ENCODE measurements around the gene MYO7B. TPM values are rescaled to one million over a fixed set of nuclear protein-coding genes. Genes with fewer than 3 reads are reported as not detected.

Gene MYO7B
- total RNA-seq, 1 experiment from 2014 or later, result 28.0 TPM

GRCh38 chr2:127566576-127566975 lies 31.1 kb downstream of the MYO7B start:
- Histone ChIP-seq H3K4me1 (ENCODE audit: insufficient read depth, low read length) (peaks cover 12% of the 10 kb centered on the region), H3K27me3 (ENCODE audit: low read length) (no peaks in the 10 kb centered on the region), H4K20me1 (ENCODE audit: low read length) (no peaks in the 10 kb centered on the region), H3K9me2 (replicated peaks; ENCODE audit: low read length) (no peaks in the 10 kb centered on the region), H3K4me3 (ENCODE audit: low read length) (no peak overlapping the region), H3F3A (ENCODE audit: low read length, unreplicated experiment) (no peaks in the 10 kb centered on the region), H3K79me2 (ENCODE audit: low read length) (no peaks in the 10 kb centered on the region), H3K27ac (ENCODE audit: low read length) (no peak overlapping the region), H3K9me3 (ENCODE audit: low read length) (no peaks in the 10 kb centered on the region), H3K4me2 (ENCODE audit: low read length) (no peak overlapping the region), H3K9ac (ENCODE audit: low read length) (no peak overlapping the region), H2AFZ (ENCODE audit: low read length) (no peak overlapping the region), H3K36me3 (ENCODE audit: low read depth, low read length) (no peaks in the 10 kb centered on the region)
- intact Hi-C loops (cut with micrococcal nuclease), result no loop called here
- BruUV-seq (replicated peaks), result no TSS peak
- ChIA-PET POLR2A (ENCODE audit: unreplicated experiment) (no interaction called here), CTCF (no interaction called here)
- no peak for DNase-seq
- no peak for TF ChIP-seq EZH2phosphoT487 (IDR thresholded peaks at IDR 0.05; ENCODE audit: borderline replicate concordance, low read length)
- ATAC-seq, result no peak

GRCh38 chr2:127567351-127567854 lies 31.9 kb downstream of the MYO7B start:
- H3K9ac ChIP-seq (ENCODE audit: low read length), result no peak overlapping the region
- ATAC-seq, result no peak
- H3K36me3 ChIP-seq (ENCODE audit: low read depth, low read length), result no peaks in the 10 kb centered on the region
- ChIA-PET POLR2A (ENCODE audit: unreplicated experiment) (no interaction called here), CTCF (no interaction called here)
- H2AFZ ChIP-seq (ENCODE audit: low read length), result no peak overlapping the region
- H3K9me3 ChIP-seq (ENCODE audit: low read length), result no peaks in the 10 kb centered on the region
- no peak overlapping the region for H3K4me3 ChIP-seq (ENCODE audit: low read length)
- H3K79me2 ChIP-seq (ENCODE audit: low read length), result no peaks in the 10 kb centered on the region
- H3K27me3 ChIP-seq (ENCODE audit: low read length), result no peaks in the 10 kb centered on the region
- no peak overlapping the region for H3K27ac ChIP-seq (ENCODE audit: low read length)
- H3K4me2 ChIP-seq (ENCODE audit: low read length), result no peak overlapping the region
- no peaks in the 10 kb centered on the region for H3K9me2 ChIP-seq (replicated peaks; ENCODE audit: low read length)
- no peaks in the 10 kb centered on the region for H3F3A ChIP-seq (ENCODE audit: low read length, unreplicated experiment)
- peaks cover 12% of the 10 kb centered on the region for H3K4me1 ChIP-seq (ENCODE audit: insufficient read depth, low read length)
- no peak for TF ChIP-seq EZH2phosphoT487 (IDR thresholded peaks at IDR 0.05; ENCODE audit: borderline replicate concordance, low read length)
- TF ChIP-seq CTCF (conservative IDR thresholded peaks at IDR 0.05; ENCODE audit: low read depth, low read length), result no peak
- TF ChIP-seq EZH2 (IDR thresholded peaks at IDR 0.05; ENCODE audit: low read length, unreplicated experiment), result no peak
- no peak for DNase-seq
- no peaks in the 10 kb centered on the region for H4K20me1 ChIP-seq (ENCODE audit: low read length)
- intact Hi-C loops (cut with micrococcal nuclease), result no loop called here
- BruUV-seq (replicated peaks), result no TSS peak

DNA sequence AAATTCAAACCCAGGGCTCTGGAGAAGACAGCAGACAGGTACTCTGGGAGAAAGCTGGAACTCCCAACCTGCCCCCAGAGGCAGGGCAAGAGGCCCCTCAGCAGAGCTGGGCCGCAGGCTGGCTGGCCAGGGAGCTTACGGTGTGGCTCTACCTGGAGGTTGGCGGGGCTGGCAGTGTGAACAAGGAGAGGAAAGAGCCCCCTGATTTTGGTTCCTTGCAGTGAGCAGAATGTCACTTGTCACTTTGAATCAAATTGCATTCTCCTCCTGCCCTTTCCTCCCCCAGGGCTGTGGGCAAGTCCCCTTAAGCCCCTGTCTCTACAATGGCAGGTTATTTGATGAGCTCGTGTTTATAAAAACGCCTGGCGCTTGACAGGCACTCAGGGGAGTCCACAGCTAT lies 32.6 kb downstream of the MYO7B start:
- no peaks in the 10 kb centered on the region for H3K9me2 ChIP-seq (replicated peaks; ENCODE audit: low read length)
- H3K36me3 ChIP-seq (ENCODE audit: low read depth, low read length), result no peaks in the 10 kb centered on the region
- H3K79me2 ChIP-seq (ENCODE audit: low read length), result no peaks in the 10 kb centered on the region
- CTCF ChIA-PET, result no interaction called here
- no TSS peak for BruUV-seq (replicated peaks)
- H3K27ac ChIP-seq (ENCODE audit: low read length), result no peak overlapping the region
- H3K9me3 ChIP-seq (ENCODE audit: low read length), result no peaks in the 10 kb centered on the region
- ATAC-seq (no peak), DNase-seq (no peak)
- POLR2A ChIA-PET (ENCODE audit: unreplicated experiment), result no interaction called here
- H4K20me1 ChIP-seq (ENCODE audit: low read length), result no peaks in the 10 kb centered on the region
- H3F3A ChIP-seq (ENCODE audit: low read length, unreplicated experiment), result no peaks in the 10 kb centered on the region
- TF ChIP-seq CTCF (conservative IDR thresholded peaks at IDR 0.05; ENCODE audit: low read depth, low read length) (no peak), EZH2 (IDR thresholded peaks at IDR 0.05; ENCODE audit: low read length, unreplicated experiment) (no peak), EZH2phosphoT487 (IDR thresholded peaks at IDR 0.05; ENCODE audit: borderline replicate concordance, low read length) (no peak)
- H3K27me3 ChIP-seq (ENCODE audit: low read length), result no peaks in the 10 kb centered on the region
- H3K4me2 ChIP-seq (ENCODE audit: low read length), result no peak overlapping the region
- peaks cover 12% of the 10 kb centered on the region for H3K4me1 ChIP-seq (ENCODE audit: insufficient read depth, low read length)
- no peak overlapping the region for H3K9ac ChIP-seq (ENCODE audit: low read length)
- H3K4me3 ChIP-seq (ENCODE audit: low read length), result no peak overlapping the region
- no peak overlapping the region for H2AFZ ChIP-seq (ENCODE audit: low read length)
- intact Hi-C loops (cut with micrococcal nuclease), result no loop called here
